K562 (cell line): ENCODE results near the gene PFDN2. TPM values are rescaled to one million over a fixed set of nuclear protein-coding genes. Genes with fewer than 3 reads are reported as not detected.

Source experiments
- ATF7 ChIP-seq: fragments of 450-650 bp; IDR thresholded peaks from 2 replicates; pipeline ENCODE4 v1.7.1; 2014; ENCODE audit warnings: mild to moderate bottlenecking, moderate library complexity
- CBX1 ChIP-seq: sonication (generic); IDR thresholded peaks from 2 replicates; pipeline ENCODE4 v1.6.1; 2016; ENCODE audit warnings: antibody characterized with exemption, low read depth, mild to moderate bottlenecking
- CBX2 ChIP-seq: fragments of 200-600 bp; sonication (generic); IDR thresholded peaks from one replicate; pipeline ENCODE4 v1.6.1; 2012; ENCODE audit warnings: mild to moderate bottlenecking, low read length, inconsistent platforms; ENCODE audit not compliant: insufficient read depth, poor library complexity, severe bottlenecking
- CREM ChIP-seq: IDR thresholded peaks from 2 replicates; pipeline ENCODE4 v1.6.1; 2014; ENCODE audit warnings: antibody characterized with exemption, low read depth
- DLX4 ChIP-seq: fragments of 250-450 bp; sonication (Bioruptor Pico); IDR thresholded peaks from 2 replicates; pipeline ENCODE4 v1.6.1; 2021; ENCODE audit warnings: mild to moderate bottlenecking
- EP400 ChIP-seq: fragments of 450-650 bp; IDR thresholded peaks from 2 replicates; pipeline ENCODE4 v1.6.1; 2017; ENCODE audit warnings: antibody characterized with exemption, mild to moderate bottlenecking, moderate library complexity
- ETV5 ChIP-seq: sonication (generic); formaldehyde crosslinking; IDR thresholded peaks from 2 replicates; pipeline ENCODE4 v1.4.0; 2020; ENCODE audit warnings: low read depth, mild to moderate bottlenecking, missing genetic modification reagents
- FOXK1 ChIP-seq: sonication (generic); formaldehyde crosslinking; IDR thresholded peaks from 2 replicates; pipeline ENCODE4 v1.8.0; 2022; ENCODE audit warnings: missing genetic modification reagents, mild to moderate bottlenecking, borderline replicate concordance
- GABPB1 ChIP-seq: sonication (generic); formaldehyde crosslinking; IDR thresholded peaks from 2 replicates; pipeline ENCODE4 v1.8.0; 2022; ENCODE audit warnings: mild to moderate bottlenecking, missing genetic modification reagents
- KAT7 ChIP-seq: sonication (generic); formaldehyde crosslinking; IDR thresholded peaks from 2 replicates; pipeline ENCODE4 v1.8.0; 2022; ENCODE audit warnings: missing genetic modification reagents, mild to moderate bottlenecking, borderline replicate concordance
- NFE2 ChIP-seq: IDR thresholded peaks from 2 replicates; pipeline ENCODE4 v1.6.1; 2014; ENCODE audit warnings: antibody characterized with exemption, low read depth
- NR1H2 ChIP-seq: sonication (generic); formaldehyde crosslinking; IDR thresholded peaks from 2 replicates; pipeline ENCODE4 v1.4.0; 2020; ENCODE audit warnings: mild to moderate bottlenecking, missing genetic modification reagents
- POLR2AphosphoS5 ChIP-seq: IDR thresholded peaks from 2 replicates; pipeline ENCODE4 v1.6.1; 2011; ENCODE audit warnings: mild to moderate bottlenecking, low read depth, low read length, moderate library complexity; ENCODE audit not compliant: control insufficient read depth, insufficient read depth
- POU5F1 ChIP-seq: fragments of 150-350 bp; IDR thresholded peaks from 2 replicates; pipeline ENCODE4 v1.6.1; 2014; ENCODE audit warnings: borderline replicate concordance, low read length, low read depth, mild to moderate bottlenecking; ENCODE audit not compliant: partially characterized antibody
- RBM15 ChIP-seq: fragments of 200-400 bp; formaldehyde crosslinking; IDR thresholded peaks from 2 replicates; pipeline ENCODE4 v1.6.1; 2018; ENCODE audit warnings: mild to moderate bottlenecking, low read length, moderate library complexity; ENCODE audit not compliant: insufficient read depth
- RBM39 ChIP-seq: fragments of 200-400 bp; formaldehyde crosslinking; optimal IDR thresholded peaks from 2 replicates; pipeline ENCODE3; 2018; ENCODE audit warnings: low read depth, low read length
- SAP30 ChIP-seq: fragments of 200-600 bp; sonication (generic); IDR thresholded peaks from 2 replicates; pipeline ENCODE4 v1.6.1; 2012; ENCODE audit warnings: borderline replicate concordance, low read depth, mild to moderate bottlenecking, moderate library complexity, low read length, control low read depth, inconsistent platforms; ENCODE audit not compliant: insufficient read depth, poor library complexity, severe bottlenecking
- SUPT5H ChIP-seq: fragments of 450-650 bp; IDR thresholded peaks from 2 replicates; pipeline ENCODE4 v1.6.1; 2016
- TEAD4 ChIP-seq, 2 experiments: sonication (generic) in 1 of 2; formaldehyde crosslinking in 1 of 2; IDR thresholded peaks; 2 replicates each; pipeline versions ENCODE4 v1.6.1 to v1.8.0; 2012 to 2022; ENCODE audit warnings: borderline replicate concordance in 1 of 2, inconsistent platforms in 1 of 2, low read length in 1 of 2, mild to moderate bottlenecking in 1 of 2, missing genetic modification reagents in 1 of 2
- TOE1 ChIP-seq, 2 experiments: fragments of 450-650 bp in 1 of 2; sonication (generic) in 1 of 2; formaldehyde crosslinking in 1 of 2; IDR thresholded peaks; 2 replicates each; pipeline versions ENCODE4 v1.7.1 to v1.8.0; 2016 to 2022; ENCODE audit warnings: borderline replicate concordance in 2 of 2, mild to moderate bottlenecking in 2 of 2, antibody characterized with exemption in 1 of 2, inconsistent platforms in 1 of 2, low read depth in 1 of 2, missing genetic modification reagents in 1 of 2, moderate library complexity in 1 of 2
- ZFP91 ChIP-seq: sonication (generic); formaldehyde crosslinking; IDR thresholded peaks from 2 replicates; pipeline ENCODE4 v1.8.0; 2022; ENCODE audit warnings: mild to moderate bottlenecking, missing genetic modification reagents
- ZKSCAN8 ChIP-seq: fragments of 200-800 bp; sonication (Bioruptor generic); IDR thresholded peaks from 2 replicates; pipeline ENCODE4 v1.6.1; 2016; ENCODE audit warnings: missing genetic modification characterization, missing compliant biosample characterization
- ZNF212 ChIP-seq: fragments of 450-650 bp; formaldehyde crosslinking; IDR thresholded peaks from 2 replicates; pipeline ENCODE4 v1.4.0; 2020; ENCODE audit warnings: mild to moderate bottlenecking
- ZNF512 ChIP-seq: IDR thresholded peaks from 2 replicates; pipeline ENCODE4 v1.6.1; 2016; ENCODE audit warnings: missing genetic modification characterization, missing compliant biosample characterization
- polyA plus RNA-seq, 8 experiments: library from polyadenylated mRNA; depleted of rRNA in 4 of 8; stranded (reverse) in 5 of 8; unstranded in 3 of 8; fragments of >200 nt; fragmentation: Nextera tagmentation in 2 of 8; fragmentation: Illumina TruSeq in 1 of 8; extraction: Ambion mirVana in 2 of 8; extraction: Trizol in 1 of 8; gene quantifications; 2 replicates each; pipeline versions ENCODE4 v1.2.1 to v1.2.3, GENCODE V29; 2011 to 2014; ENCODE audit warnings: inconsistent platforms in 1 of 8, missing spikeins in 1 of 8
- total RNA-seq, 7 experiments: library from RNA; depleted of rRNA in 6 of 7; stranded (reverse); fragments of >200 nt in 6 of 7; fragmentation: Illumina TruSeq in 2 of 7; extraction: Trizol in 2 of 7; gene quantifications; 2 replicates each; pipeline versions ENCODE4 v1.2.1 to v1.2.3, GENCODE V29; 2011 to 2021; ENCODE audit warnings: low replicate concordance in 1 of 7

PFDN2 gene
- total and polyA plus RNA-seq, 9 of the 15 experiments (the other 6 are each of a cell fraction or from before 2014, with no cell fraction given): 50.2 to 361 (median 144) TPM

- peak; percentile 70 for TF ChIP-seq GABPB1
- TF ChIP-seq CBX2: no peak
- TF ChIP-seq SUPT5H: peak; percentile 83
- TF ChIP-seq CREM: peak; percentile 35; the same call in 1 of the 2 replicates
- TF ChIP-seq ETV5 (CRISPR knock-in tag): no peak
- no peak for TF ChIP-seq DLX4 (CRISPR knock-in tag)
- TF ChIP-seq ZNF512 (tag): no peak
- TF ChIP-seq TOE1 (IDR thresholded peaks at IDR 0.05; ENCODE audit: borderline replicate concordance): no peak
- TF ChIP-seq TOE1 (CRISPR knock-in tag; IDR thresholded peaks at IDR 0.05; ENCODE audit: borderline replicate concordance, low read depth): no peak
- peak; percentile 63; the same call in 1 of the 2 replicates for TF ChIP-seq EP400
- peak; percentile 43 for TF ChIP-seq ATF7
- peak; percentile 43; the same call in 1 of the 2 replicates for TF ChIP-seq FOXK1 (CRISPR knock-in tag)
- TF ChIP-seq ZKSCAN8 (CRISPR knock-in tag): no peak
- peak; percentile 29 for TF ChIP-seq SAP30
- peak; percentile 88 for TF ChIP-seq CBX1
- no peak for TF ChIP-seq RBM15
- no peak for TF ChIP-seq NR1H2
- peak; percentile 4; the same call in 1 of the 2 replicates for TF ChIP-seq TEAD4 (IDR thresholded peaks at IDR 0.05; ENCODE audit: low read length)
- no peak for TF ChIP-seq TEAD4 (CRISPR knock-in tag; IDR thresholded peaks at IDR 0.05; ENCODE audit: borderline replicate concordance)
- TF ChIP-seq POU5F1: peak; percentile 77
- TF ChIP-seq KAT7: peak; percentile 85
- no peak for TF ChIP-seq ZFP91
- TF ChIP-seq ZNF212: no peak
- TF ChIP-seq POLR2AphosphoS5: peak; percentile 73
- no peak for TF ChIP-seq RBM39
- TF ChIP-seq NFE2: no peak
These were observed 41.5 kb upstream of the PFDN2 start, which contains the start of gene USP21 (continued) for GRCh38 chr1:161159087-161159912.
